ENCODE results near the gene FNDC3B. TPM values are rescaled to one million over a fixed set of nuclear protein-coding genes. Genes with fewer than 3 reads are reported as not detected.

The FNDC3B gene
- total and polyA plus RNA-seq, 3 donors from 2014 or later: 24.2 to 63.5 (median 57.7) TPM

GRCh38 chr3:172177046-172177445 is 137.7 kb downstream of the FNDC3B start:
- no peak overlapping the region for H3K27ac ChIP-seq
- intact Hi-C loops (cut with DNase I; ENCODE audit: low total_unique reads): no loop called here
- TF ChIP-seq POLR2A (IDR thresholded peaks at IDR 0.05): no peak
- TF ChIP-seq CTCF (IDR thresholded peaks at IDR 0.05): no peak
- H3K27me3 ChIP-seq: no peaks in the 10 kb centered on the region
- peak; percentile 74 for DNase-seq
- no peaks in the 10 kb centered on the region for H3K9me3 ChIP-seq
- H3K4me1 ChIP-seq: peaks cover 6% of the 10 kb centered on the region
- WGBS, 2 donors: 48 to 61% methylated on average over 3 of the region's 3 CpGs
- no peak overlapping the region for H3K4me3 ChIP-seq
- H3K36me3 ChIP-seq (ENCODE audit: low read depth, missing control alignments): no peaks in the 10 kb centered on the region

- intact Hi-C loops (cut with DNase I; ENCODE audit: low total_unique reads): no loop called here
Observed at GRCh38 chr3:172177803-172178316, 138.5 kb downstream of the FNDC3B start.

GRCh38 chr3:172179680-172180399 is 140.5 kb downstream of the FNDC3B start:
- no peaks in the 10 kb centered on the region for H3K9me3 ChIP-seq
- TF ChIP-seq POLR2A (IDR thresholded peaks at IDR 0.05): no peak
- TF ChIP-seq CTCF (IDR thresholded peaks at IDR 0.05): no peak
- 74 to 90% methylated on average over 5 of the region's 5 CpGs for WGBS, 2 donors
- H3K4me1 ChIP-seq: peaks cover 8% of the 10 kb centered on the region
- H3K27me3 ChIP-seq: no peaks in the 10 kb centered on the region
- DNase-seq: no peak
- H3K27ac ChIP-seq: no peak overlapping the region
- intact Hi-C loops (cut with DNase I; ENCODE audit: low total_unique reads): no loop called here
- H3K36me3 ChIP-seq (ENCODE audit: low read depth, missing control alignments): no peaks in the 10 kb centered on the region
- H3K4me3 ChIP-seq: no peak overlapping the region

More at GRCh38 chr3:172177803-172178316, 138.5 kb downstream of the FNDC3B start:
- no peaks in the 10 kb centered on the region for H3K36me3 ChIP-seq (ENCODE audit: low read depth, missing control alignments)
- 67 to 87% methylated on average over 2 of the region's 2 CpGs for WGBS, 2 donors
- no peaks in the 10 kb centered on the region for H3K9me3 ChIP-seq
- H3K27me3 ChIP-seq: no peaks in the 10 kb centered on the region
- peaks cover 12% of the 10 kb centered on the region for H3K4me1 ChIP-seq
- no peak overlapping the region for H3K27ac ChIP-seq
- TF ChIP-seq CTCF (IDR thresholded peaks at IDR 0.05): no peak
- no peak for TF ChIP-seq POLR2A (IDR thresholded peaks at IDR 0.05)
- no peak overlapping the region for H3K4me3 ChIP-seq
- DNase-seq: no peak

- intact Hi-C loops (cut with DNase I; ENCODE audit: low total_unique reads): no loop called here
- H3K4me1 ChIP-seq: peaks cover 8% of the 10 kb centered on the region
- no peaks in the 10 kb centered on the region for H3K27me3 ChIP-seq
- 68 to 79% methylated on average over 2 of the region's 2 CpGs for WGBS, 2 donors
- no peaks in the 10 kb centered on the region for H3K9me3 ChIP-seq
- no peak for DNase-seq
- TF ChIP-seq CTCF (IDR thresholded peaks at IDR 0.05) (no peak), POLR2A (IDR thresholded peaks at IDR 0.05) (no peak)
- no peak overlapping the region for H3K27ac ChIP-seq
- no peak overlapping the region for H3K4me3 ChIP-seq
- no peaks in the 10 kb centered on the region for H3K36me3 ChIP-seq (ENCODE audit: low read depth, missing control alignments)
Observed at GRCh38 chr3:172180473-172180872, 141.1 kb downstream of the FNDC3B start.

All from testis (tissue), 3 donors.